Upper lobe of right lung (tissue), 1 donor: Measurements from ENCODE around the gene EVI5. TPM values are rescaled to one million over a fixed set of nuclear protein-coding genes. Genes with fewer than 3 reads are reported as not detected.

Experiments used
- ATAC-seq: fragments of 200-7000 bp; cut with Tn5 transposase; one replicate; pipeline ENCODE4 v1.9.1; 2020; ENCODE audit warnings: mild to moderate bottlenecking, moderate library complexity
- DNase-seq: peaks from one replicate; pipeline ENCODE4 v3.0.0-alpha.2; 2020
- H3K27ac ChIP-seq: fragments of 200-600 bp; one replicate; pipeline ENCODE4 v1.8.0; 2022
- H3K27me3 ChIP-seq: fragments of 200-600 bp; one replicate; pipeline ENCODE4 v1.8.0; 2022; ENCODE audit warnings: mild to moderate bottlenecking
- H3K36me3 ChIP-seq: fragments of 200-600 bp; one replicate; pipeline ENCODE4 v1.8.0; 2022
- H3K4me1 ChIP-seq: fragments of 200-600 bp; one replicate; pipeline ENCODE4 v1.8.0; 2022
- H3K4me3 ChIP-seq: fragments of 200-600 bp; one replicate; pipeline ENCODE4 v1.8.0; 2022; ENCODE audit warnings: mild to moderate bottlenecking
- H3K9me3 ChIP-seq: fragments of 200-600 bp; one replicate; pipeline ENCODE4 v1.8.0; 2022
- CTCF ChIP-seq: fragments of 200-600 bp; IDR thresholded peaks from one replicate; pipeline ENCODE4 v1.8.0; 2022; ENCODE audit warnings: antibody characterized with exemption
- intact Hi-C: fragments of 100-400 bp; cut with DNase I; formaldehyde crosslinking; loops from one replicate; pipeline ENCODE4 v1.11.0; 2022
- total RNA-seq: library from RNA; stranded (reverse); fragmentation: NEBNext Ultra II Directional; extraction: Animal tissue kit (Norgen Biotek cat#: 25700); gene quantifications from one replicate; pipeline ENCODE4 v1.2.1, GENCODE V29; 2021
- donor health status: DM: no; HTN: yes; CAD: no; lungs with severe emphysema.

EVI5 gene
- total RNA-seq, 1 donor from 2014 or later: 43.7 TPM

GRCh38 chr1:92470216-92470615 lies 314.7 kb downstream of the EVI5 start:
- Histone ChIP-seq H3K36me3 (no peaks in the 10 kb centered on the region), H3K4me1 (no peaks in the 10 kb centered on the region), H3K27me3 (no peaks in the 10 kb centered on the region), H3K4me3 (no peak overlapping the region), H3K27ac (no peak overlapping the region), H3K9me3 (no peaks in the 10 kb centered on the region)
- TF ChIP-seq CTCF: no peak
- no peak for DNase-seq
- ATAC-seq: no peak
- intact Hi-C loops: no loop called here

DNA sequence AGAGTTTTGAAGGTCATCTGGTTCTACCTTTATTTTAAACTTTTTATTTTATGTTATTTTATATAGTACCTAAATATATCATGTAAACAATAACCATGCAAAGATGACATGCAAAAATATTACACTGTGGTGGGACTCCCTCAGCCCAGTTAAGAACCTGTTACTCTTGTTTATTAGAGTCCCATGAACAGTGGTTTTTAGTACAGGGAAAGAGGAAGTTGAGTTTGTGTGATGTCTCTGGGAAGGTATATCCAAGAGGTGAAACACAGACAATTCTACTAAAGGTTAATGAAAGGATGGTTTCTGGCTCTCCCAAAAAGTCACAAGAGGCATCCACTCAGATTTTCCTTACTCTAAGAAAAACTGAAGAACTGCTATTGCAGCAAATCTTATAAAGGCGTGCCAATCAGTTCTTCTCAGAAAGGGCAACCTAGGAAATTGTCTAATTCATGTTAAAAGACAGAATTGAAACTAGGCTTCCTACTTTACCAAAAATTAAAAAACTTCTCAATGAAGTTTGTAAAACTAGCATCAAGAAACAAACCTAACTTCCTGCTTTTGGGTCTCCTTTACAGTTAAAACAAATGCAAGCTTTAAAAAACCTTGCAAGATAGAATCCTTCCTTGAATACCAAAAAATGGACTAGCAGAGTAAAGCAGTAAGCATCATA lies 318.1 kb downstream of the EVI5 start:
- Histone ChIP-seq H3K4me3 (no peak overlapping the region), H3K27ac (no peak overlapping the region), H3K9me3 (no peaks in the 10 kb centered on the region), H3K27me3 (no peaks in the 10 kb centered on the region), H3K36me3 (no peaks in the 10 kb centered on the region), H3K4me1 (peaks cover 4% of the 10 kb centered on the region)
- no peak for TF ChIP-seq CTCF
- intact Hi-C loops: no loop called here
- ATAC-seq: no peak
- DNase-seq: no peak

DNA sequence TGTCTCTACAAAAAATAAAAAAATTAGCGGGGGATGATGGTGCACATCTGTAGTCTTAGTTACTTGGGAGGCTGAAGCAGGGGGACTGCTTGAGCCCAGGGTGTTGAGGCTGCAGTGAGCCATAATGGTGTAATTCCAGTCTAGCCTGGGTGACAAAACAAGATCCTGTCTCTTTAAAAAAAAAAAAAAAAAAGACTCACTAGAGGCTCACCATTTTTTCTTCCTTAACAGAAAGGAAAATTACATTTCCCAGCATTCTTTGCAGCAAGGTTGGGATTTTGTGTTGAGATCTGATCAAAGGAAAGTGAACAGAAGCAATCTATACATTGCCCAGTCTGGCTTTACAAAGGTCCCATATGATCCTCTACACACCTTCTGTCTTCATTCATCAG lies 319.7 kb downstream of the EVI5 start:
- intact Hi-C loops: no loop called here
- Histone ChIP-seq H3K27ac (no peak overlapping the region), H3K4me1 (peaks cover 4% of the 10 kb centered on the region), H3K9me3 (no peaks in the 10 kb centered on the region), H3K27me3 (no peaks in the 10 kb centered on the region), H3K36me3 (no peaks in the 10 kb centered on the region), H3K4me3 (no peak overlapping the region)
- ATAC-seq: no peak
- no peak for TF ChIP-seq CTCF
- no peak for DNase-seq

GRCh38 chr1:92464588-92465255 lies 320.2 kb downstream of the EVI5 start:
- peaks cover 4% of the 10 kb centered on the region for H3K4me1 ChIP-seq
- DNase-seq (no peak), ATAC-seq (no peak)
- no peaks in the 10 kb centered on the region for H3K36me3 ChIP-seq
- intact Hi-C loops: no loop called here
- H3K27ac ChIP-seq: no peak overlapping the region
- no peaks in the 10 kb centered on the region for H3K9me3 ChIP-seq
- TF ChIP-seq CTCF: no peak
- H3K4me3 ChIP-seq: no peak overlapping the region
- H3K27me3 ChIP-seq: no peaks in the 10 kb centered on the region

- no peak overlapping the region for H3K4me3 ChIP-seq
- ATAC-seq (peak; percentile 19), DNase-seq (no peak)
- TF ChIP-seq CTCF: no peak
- no peaks in the 10 kb centered on the region for H3K27me3 ChIP-seq
- no peak overlapping the region for H3K27ac ChIP-seq
- H3K36me3 ChIP-seq: no peaks in the 10 kb centered on the region
- intact Hi-C loops: no loop called here
- no peaks in the 10 kb centered on the region for H3K9me3 ChIP-seq
- peaks cover 4% of the 10 kb centered on the region for H3K4me1 ChIP-seq
Measured at GRCh38 chr1:92461364-92462097, 323.4 kb downstream of the EVI5 start.
